GM12801 (cell line): ENCODE results near the gene PRKCSH.

ENCODE experiments used
- TF ChIP-seq, protein P1 (sequence below): IDR thresholded peaks from one replicate; pipeline ENCODE4 v1.5.1; 2011; ENCODE audit warnings: control low read depth; ENCODE audit not compliant: insufficient read length; ENCODE audit errors: extremely low read depth

Gene PRKCSH

DNA sequence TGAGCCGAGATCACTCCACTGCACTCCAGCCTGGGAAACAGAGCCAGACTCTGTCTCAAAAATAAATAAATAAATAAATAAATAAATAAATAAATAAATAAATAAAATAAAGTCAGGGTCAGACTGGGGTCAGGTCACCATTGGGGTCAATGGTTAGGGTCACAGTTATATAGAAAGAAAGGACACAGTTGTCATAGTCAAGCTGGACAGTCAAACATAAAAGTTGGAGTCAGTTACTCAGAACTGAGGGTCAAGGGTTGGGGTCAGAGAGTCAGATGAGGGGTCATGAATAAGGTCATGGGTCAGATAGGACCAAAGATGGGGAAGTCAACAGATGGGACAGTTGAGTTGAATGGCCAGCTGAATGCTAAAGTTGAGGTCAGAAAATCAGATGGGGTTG lies 34.6 kb upstream of the PRKCSH start:
- TF ChIP-seq, protein P1, sequence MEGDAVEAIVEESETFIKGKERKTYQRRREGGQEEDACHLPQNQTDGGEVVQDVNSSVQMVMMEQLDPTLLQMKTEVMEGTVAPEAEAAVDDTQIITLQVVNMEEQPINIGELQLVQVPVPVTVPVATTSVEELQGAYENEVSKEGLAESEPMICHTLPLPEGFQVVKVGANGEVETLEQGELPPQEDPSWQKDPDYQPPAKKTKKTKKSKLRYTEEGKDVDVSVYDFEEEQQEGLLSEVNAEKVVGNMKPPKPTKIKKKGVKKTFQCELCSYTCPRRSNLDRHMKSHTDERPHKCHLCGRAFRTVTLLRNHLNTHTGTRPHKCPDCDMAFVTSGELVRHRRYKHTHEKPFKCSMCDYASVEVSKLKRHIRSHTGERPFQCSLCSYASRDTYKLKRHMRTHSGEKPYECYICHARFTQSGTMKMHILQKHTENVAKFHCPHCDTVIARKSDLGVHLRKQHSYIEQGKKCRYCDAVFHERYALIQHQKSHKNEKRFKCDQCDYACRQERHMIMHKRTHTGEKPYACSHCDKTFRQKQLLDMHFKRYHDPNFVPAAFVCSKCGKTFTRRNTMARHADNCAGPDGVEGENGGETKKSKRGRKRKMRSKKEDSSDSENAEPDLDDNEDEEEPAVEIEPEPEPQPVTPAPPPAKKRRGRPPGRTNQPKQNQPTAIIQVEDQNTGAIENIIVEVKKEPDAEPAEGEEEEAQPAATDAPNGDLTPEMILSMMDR, result no peak

DNA sequence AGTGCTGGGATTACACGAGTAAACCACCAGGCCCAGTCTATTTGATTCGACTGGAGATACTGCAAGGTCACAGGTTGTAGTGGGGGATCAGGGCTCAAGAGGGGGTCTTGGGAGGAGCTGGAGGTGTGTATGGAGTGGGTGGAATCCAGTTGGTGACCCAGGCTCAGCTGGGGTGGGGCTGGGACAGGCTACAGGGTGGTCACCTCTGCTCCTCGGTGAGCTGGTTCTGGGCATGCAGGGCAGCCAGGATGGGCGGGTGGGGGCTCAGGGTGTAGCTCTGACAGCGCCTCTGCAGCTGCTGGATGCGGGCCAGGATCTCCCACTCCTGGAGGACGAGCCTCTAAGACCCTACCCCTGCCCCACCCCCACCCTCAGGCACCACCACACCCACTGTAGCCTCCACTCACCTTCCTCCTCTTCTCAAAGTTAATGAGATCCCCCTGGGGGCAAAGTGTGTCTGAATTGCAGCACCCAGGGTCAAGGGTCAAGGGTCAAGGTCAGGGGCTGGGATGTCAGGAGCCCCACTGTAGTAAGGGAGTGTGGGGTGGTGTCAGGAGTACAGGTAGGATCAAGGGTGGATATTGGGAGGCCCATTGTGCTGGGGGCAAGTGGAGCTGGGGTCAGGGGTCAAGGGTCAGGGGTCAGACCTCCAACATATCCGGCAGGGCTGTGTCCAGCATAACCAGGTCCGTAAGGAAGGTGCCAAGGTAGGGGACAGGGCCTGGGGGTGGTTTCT lies 33.5 kb upstream of the PRKCSH start:
- TF ChIP-seq, protein P1, result no peak

DNA sequence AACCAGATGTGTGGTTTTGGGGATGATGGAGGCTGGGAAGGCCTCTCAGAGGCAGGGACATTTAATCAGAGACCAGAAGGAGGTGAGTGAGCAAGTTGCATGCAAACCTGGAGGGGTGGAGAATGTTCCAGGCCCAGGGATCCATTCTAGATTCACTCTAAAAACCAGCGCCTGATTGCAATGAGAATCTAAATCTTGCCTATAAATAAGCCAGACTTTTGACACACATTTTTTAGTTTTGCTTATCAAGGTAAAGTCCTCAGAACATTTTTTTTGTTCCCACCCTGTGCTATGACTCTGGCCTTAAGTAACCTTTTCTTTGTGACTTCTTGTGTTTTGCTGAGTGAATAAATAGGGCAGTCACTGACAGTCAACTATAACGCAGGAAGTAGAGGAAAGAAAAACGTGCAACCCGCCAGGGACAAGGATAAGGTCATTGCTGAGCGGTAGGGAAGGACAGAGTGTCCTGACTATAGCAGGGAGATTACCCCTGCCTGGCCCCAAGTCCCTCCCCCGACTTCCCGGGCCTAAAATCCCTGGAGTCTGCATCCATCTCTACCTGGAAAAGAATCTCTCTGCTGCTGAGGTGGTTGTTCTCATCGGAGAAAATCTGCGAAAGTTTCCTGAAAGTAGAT lies 30.7 kb upstream of the PRKCSH start:
- TF ChIP-seq, protein P1, result no peak

DNA sequence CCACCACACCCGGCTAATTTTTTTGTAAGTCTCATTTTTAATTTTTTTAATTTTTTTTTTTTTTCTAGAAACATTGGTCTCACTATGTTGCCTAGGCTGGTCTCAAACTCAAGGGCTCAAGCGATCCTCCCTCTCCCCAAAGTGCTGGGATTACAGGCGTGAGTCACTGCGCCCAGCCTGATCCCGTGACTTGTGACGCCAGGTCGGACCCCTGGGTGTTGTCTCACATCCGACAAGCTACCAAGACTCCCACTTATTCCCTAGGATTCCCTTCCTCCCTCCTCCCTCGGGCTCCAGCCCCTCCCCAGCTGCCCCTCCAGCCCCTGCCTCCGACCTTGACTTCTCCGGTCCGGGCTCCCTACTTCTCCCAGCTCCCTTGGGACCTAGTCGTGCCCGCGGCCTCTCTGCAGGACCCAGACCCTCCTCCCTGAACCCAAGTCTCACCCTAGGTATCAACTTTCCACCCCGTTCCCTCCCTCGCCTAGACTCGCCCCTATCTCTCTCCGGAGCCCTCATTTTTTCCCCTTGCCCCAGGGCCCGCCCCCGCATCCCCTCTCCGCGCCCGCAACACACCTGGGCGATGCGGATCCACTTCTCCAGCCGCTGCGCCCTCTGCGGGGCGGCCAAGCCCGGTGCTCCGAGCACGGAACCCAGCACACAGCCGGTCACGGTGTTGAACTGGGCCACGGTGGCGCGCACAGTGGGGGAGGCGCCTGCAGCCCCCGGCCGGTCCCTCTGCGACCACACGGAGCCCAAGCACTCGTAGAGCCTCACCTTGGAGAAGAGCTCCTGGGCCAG lies 29.4 kb upstream of the PRKCSH start:
- TF ChIP-seq, protein P1, result no peak

DNA sequence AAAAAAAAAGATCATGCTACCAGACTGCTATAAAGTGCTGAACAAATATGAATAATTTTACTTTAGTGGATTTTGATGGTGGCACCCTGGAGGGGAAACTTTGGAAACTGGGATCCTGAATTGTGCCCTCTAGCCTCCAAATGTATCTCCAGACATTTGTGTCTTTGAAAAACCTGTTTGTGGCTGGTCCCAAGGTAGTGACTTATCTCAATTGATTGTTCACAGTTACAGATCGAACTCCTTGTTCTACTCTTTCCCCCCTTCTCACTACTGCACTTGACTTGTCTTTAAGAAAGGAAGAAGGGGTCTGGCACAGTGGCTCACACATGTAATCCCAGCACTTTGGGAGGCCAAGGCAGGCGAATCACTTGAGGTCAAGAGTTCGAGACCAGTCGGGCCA lies 26.8 kb upstream of the PRKCSH start:
- TF ChIP-seq, protein P1, result no peak

DNA sequence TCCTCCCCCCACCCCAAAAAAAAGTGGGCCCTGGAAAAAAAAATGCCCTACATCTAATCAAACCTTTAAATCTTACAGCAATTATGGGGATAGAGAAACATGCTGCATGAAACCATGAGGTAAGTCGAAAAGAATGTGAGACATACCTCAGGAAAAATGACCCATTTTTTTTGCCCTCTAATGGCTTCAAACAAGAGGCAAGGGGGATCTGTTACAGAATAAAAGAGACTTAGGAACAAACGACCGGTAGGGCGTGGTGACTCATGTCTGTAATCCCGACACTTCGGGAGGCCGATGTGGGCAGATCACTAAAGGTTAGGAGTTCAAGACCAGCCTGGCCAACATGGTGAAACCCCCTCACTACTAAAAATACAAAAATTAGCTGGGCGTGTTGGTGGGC lies 24.8 kb upstream of the PRKCSH start:
- TF ChIP-seq, protein P1, result no peak

DNA sequence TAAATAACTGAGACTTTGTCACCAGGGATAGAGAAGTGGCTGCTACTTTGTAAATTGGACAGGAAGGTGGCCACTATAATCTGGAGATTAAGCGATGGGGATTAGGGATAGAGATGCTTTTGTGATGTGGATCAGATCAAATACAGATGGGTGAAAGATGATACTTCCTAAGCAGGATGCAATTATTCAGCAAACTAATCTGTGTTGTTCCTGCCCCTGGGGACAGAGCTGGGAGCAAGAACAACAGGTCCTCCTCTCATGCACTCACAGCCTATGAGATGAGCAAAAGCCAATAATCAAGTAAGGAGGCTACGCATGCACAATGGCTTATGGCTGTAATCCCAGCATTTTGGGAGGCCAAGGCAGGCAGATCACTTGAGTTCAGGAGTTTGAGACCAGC lies 20.9 kb upstream of the PRKCSH start:
- TF ChIP-seq, protein P1, result no peak
